K562 (cell line): ENCODE data around the gene ECHDC3. TPM values are rescaled to one million over a fixed set of nuclear protein-coding genes. Genes with fewer than 3 reads are reported as not detected.

Source experiments
- ATAC-seq: fragments of 200-7000 bp; cut with Tn5 transposase; 3 replicates; pipeline ENCODE4 v1.9.1; 2020; ENCODE audit warnings: moderate library complexity
- BruUV-seq: library from RNA; stranded (reverse); fragments of 400-500 nt; replicated peaks from 2 replicates; lab custom pipeline; 2021; lab: Mats Ljungman, UMichigan
- CTCF ChIA-PET: fragments of 300-600 bp; formaldehyde crosslinking; extraction: SDS; loops from one replicate; lab custom pipeline; 2021; ENCODE audit warnings: low intra/inter-chr PET ratio; lab: Yijun Ruan, JAX
- POLR2A ChIA-PET: fragments of 300-600, 350-650 bp; sonication (Branson Sonifier 250); formaldehyde crosslinking; extraction: SDS; loops from one replicate; lab custom pipeline; 2021; ENCODE audit warnings: antibody characterized with exemption, inconsistent platforms; lab: Yijun Ruan, JAX
- DNase-seq, 4 experiments: peaks; one replicate each; pipeline versions ENCODE4 v3.0.0 to v3.0.0-alpha.2; 2011 to 2018; ENCODE audit warnings: low spot score in 3 of 4, mixed read lengths in 3 of 4; ENCODE audit errors: extremely low read depth in 1 of 4
- FAIRE-seq: peaks from 2 replicates; lab custom pipeline; 2011; peaks lifted over from hg19 to GRCh38; lab: Jason Lieb, UNC
- H2AFZ ChIP-seq: 2 replicates; pipeline ENCODE4 v1.6.0; 2011; ENCODE audit warnings: low read depth, low read length, control low read depth, inconsistent platforms
- H3K27ac ChIP-seq: fragments of 200-600 bp; 3 replicates; pipeline ENCODE4 v1.8.0; 2011; ENCODE audit warnings: low read depth, mild to moderate bottlenecking, control low read depth, inconsistent platforms, low read length, moderate library complexity, mixed read lengths; ENCODE audit errors: extremely low read depth
- H3K27me3 ChIP-seq, 2 experiments: fragments of 300-600 bp in 1 of 2; 2 replicates in 1 of 2; 3 replicates in 1 of 2; pipeline versions ENCODE4 v1.6.0 to v1.8.0; 2011; ENCODE audit warnings: inconsistent platforms in 2 of 2, low read length in 2 of 2, mild to moderate bottlenecking in 1 of 2, mixed read lengths in 1 of 2, moderate library complexity in 1 of 2; ENCODE audit not compliant: control insufficient read depth in 2 of 2, insufficient read depth in 2 of 2
- H3K36me3 ChIP-seq: fragments of 300-600 bp; 3 replicates; pipeline ENCODE4 v1.8.0; 2011; ENCODE audit warnings: mild to moderate bottlenecking, low read length, inconsistent platforms; ENCODE audit not compliant: control insufficient read depth, insufficient read depth
- H3K4me1 ChIP-seq, 2 experiments: fragments of 200-600 bp in 1 of 2; replicated peaks in 1 of 2; 2 replicates in 1 of 2; 3 replicates in 1 of 2; pipeline versions ENCODE4 v1.5.1 to v1.8.0; 2011; ENCODE audit warnings: inconsistent platforms in 2 of 2, low read length in 2 of 2, mild to moderate bottlenecking in 1 of 2, mixed read lengths in 1 of 2, moderate library complexity in 1 of 2; ENCODE audit not compliant: control insufficient read depth in 2 of 2, insufficient read depth in 2 of 2
- H3K4me2 ChIP-seq: 2 replicates; pipeline ENCODE4 v1.6.1; 2011; ENCODE audit warnings: low read length, control low read depth, inconsistent platforms, mixed read lengths; ENCODE audit not compliant: insufficient read depth
- H3K4me3 ChIP-seq: fragments of 200-600 bp; sonication (generic), shearing (Covaris generic); 2 replicates; pipeline ENCODE4 v1.5.1; 2016; ENCODE audit warnings: control low read depth, inconsistent platforms
- H3K79me2 ChIP-seq: fragments of 200-600 bp; 3 replicates; pipeline ENCODE4 v1.8.0; 2011; ENCODE audit warnings: low read length, inconsistent platforms; ENCODE audit not compliant: control insufficient read depth, insufficient read depth
- H3K9ac ChIP-seq, 2 experiments: 2 replicates each; pipeline versions ENCODE4 v1.6.0 to v1.6.1; 2011; ENCODE audit warnings: low read depth in 2 of 2, low read length in 2 of 2, control low read depth in 1 of 2, inconsistent platforms in 1 of 2, mild to moderate bottlenecking in 1 of 2, mixed read lengths in 1 of 2; ENCODE audit not compliant: insufficient read depth in 1 of 2
- H3K9me1 ChIP-seq: one replicate; pipeline ENCODE4 v1.6.0; 2011; ENCODE audit warnings: inconsistent platforms, mild to moderate bottlenecking, low read length, moderate library complexity; ENCODE audit not compliant: control insufficient read depth, insufficient read depth
- H3K9me3 ChIP-seq: replicated peaks from 2 replicates; pipeline ENCODE4 v1.5.1; 2011; ENCODE audit warnings: low read depth, low read length, inconsistent platforms; ENCODE audit not compliant: control insufficient read depth, insufficient read depth
- H4K20me1 ChIP-seq: replicated peaks from 2 replicates; pipeline ENCODE4 v1.6.1; 2011; ENCODE audit warnings: low read length, inconsistent platforms, mixed read lengths; ENCODE audit not compliant: control insufficient read depth, insufficient read depth
- FIP1L1 ChIP-seq: fragments of 200-400 bp; formaldehyde crosslinking; IDR thresholded peaks from 2 replicates; pipeline ENCODE4 v1.6.1; 2018; ENCODE audit warnings: mild to moderate bottlenecking, low read depth, low read length; ENCODE audit not compliant: poor library complexity, severe bottlenecking
- HDAC6 ChIP-seq: IDR thresholded peaks from 2 replicates; pipeline ENCODE4 v1.6.1; 2012; ENCODE audit warnings: low read depth, mild to moderate bottlenecking, control low read depth, inconsistent platforms, low read length, moderate library complexity
- MYBL2 ChIP-seq, 2 experiments: fragments of 450-650 bp in 1 of 2; sonication (generic) in 1 of 2; formaldehyde crosslinking in 1 of 2; IDR thresholded peaks; 2 replicates each; pipeline versions ENCODE4 v1.6.1 to v1.8.1; 2017 to 2022; ENCODE audit warnings: borderline replicate concordance in 1 of 2, inconsistent platforms in 1 of 2, low read depth in 1 of 2, mild to moderate bottlenecking in 1 of 2, missing genetic modification reagents in 1 of 2, moderate library complexity in 1 of 2
- SMARCB1 ChIP-seq: IDR thresholded peaks from 2 replicates; pipeline ENCODE4 v1.6.1; 2011; ENCODE audit warnings: improper control_type of control experiment, low read depth; ENCODE audit not compliant: insufficient read length
- SP2 ChIP-seq: IDR thresholded peaks from 2 replicates; pipeline ENCODE4 v1.6.1; 2011; ENCODE audit warnings: mild to moderate bottlenecking, low read depth, low read length, moderate library complexity; ENCODE audit not compliant: poor library complexity, severe bottlenecking; ENCODE audit errors: extremely low read depth
- YY1 ChIP-seq, 3 experiments: IDR thresholded peaks; 2 replicates each; pipeline ENCODE4 v1.6.1; 2011; ENCODE audit warnings: low read length in 2 of 3, mild to moderate bottlenecking in 2 of 3, moderate library complexity in 2 of 3, borderline replicate concordance in 1 of 3, control low read depth in 1 of 3, low read depth in 1 of 3; ENCODE audit not compliant: insufficient read depth in 3 of 3, insufficient replicate concordance in 2 of 3, control insufficient read depth in 1 of 3, insufficient read length in 1 of 3; ENCODE audit errors: extremely low read depth in 1 of 3
- ZBED1 ChIP-seq: IDR thresholded peaks from 2 replicates; pipeline ENCODE4 v1.6.1; 2014
- ZNF384 ChIP-seq: IDR thresholded peaks from 2 replicates; pipeline ENCODE4 v1.6.1; 2012; ENCODE audit warnings: low read depth, low read length, improper control_type of control experiment
- WGBS: fragments of 100-300 bp; shearing (Covaris generic); methylation state at CpG from one replicate; pipeline ENCODE4 v1.1.6; 2016; ENCODE audit warnings: low coverage, mixed read lengths; ENCODE audit not compliant: insufficient coverage; ENCODE audit errors: missing lambda C conversion rate; 5-methylcytosine and 5-hydroxymethylcytosine counted together
- in situ Hi-C: fragments of 300-500 bp; cut with MboI; formaldehyde crosslinking; loops from 4 replicates; pipeline ENCODE4 v1.15.0; 2018; ENCODE audit warnings: inconsistent platforms, mixed read lengths
- intact Hi-C: fragments of 100-400 bp; cut with micrococcal nuclease; formaldehyde crosslinking; loops from 2 replicates; pipeline ENCODE4 v1.14.2; 2022
- polyA plus RNA-seq, 8 experiments: library from polyadenylated mRNA; depleted of rRNA in 4 of 8; stranded (reverse) in 5 of 8; unstranded in 3 of 8; fragments of >200 nt; fragmentation: Nextera tagmentation in 2 of 8; fragmentation: Illumina TruSeq in 1 of 8; extraction: Ambion mirVana in 2 of 8; extraction: Trizol in 1 of 8; gene quantifications; 2 replicates each; pipeline versions ENCODE4 v1.2.1 to v1.2.3, GENCODE V29; 2011 to 2014; ENCODE audit warnings: inconsistent platforms in 1 of 8, missing spikeins in 1 of 8
- total RNA-seq, 7 experiments: library from RNA; depleted of rRNA in 6 of 7; stranded (reverse); fragments of >200 nt in 6 of 7; fragmentation: Illumina TruSeq in 2 of 7; extraction: Trizol in 2 of 7; gene quantifications; 2 replicates each; pipeline versions ENCODE4 v1.2.1 to v1.2.3, GENCODE V29; 2011 to 2021; ENCODE audit warnings: low replicate concordance in 1 of 7

The ECHDC3 gene
- total and polyA plus RNA-seq, 9 of the 15 experiments (the other 6 are each of a cell fraction or from before 2014, with no cell fraction given): 0.53 to 21.9 (median 15.7) TPM

GRCh38 chr10:11761431-11761830, 19.2 kb downstream of the ECHDC3 start:
- Histone ChIP-seq H3K9me3 (no peaks in the 10 kb centered on the region), H3K9me1 (no peaks in the 10 kb centered on the region), H3K4me3 (no peak overlapping the region), H3K27me3 (no peaks in the 10 kb centered on the region), H3K4me1 (peaks cover 7 to 8% of the 10 kb centered on the region in 2 experiments; a peak in 4 of 5 replicates), H4K20me1 (peaks cover 12% of the 10 kb centered on the region), H3K4me2 (no peak overlapping the region)
- in situ Hi-C loops: loop anchor here (25.0 kb wide), 1 partner anchor 849 kb away; no protein-coding TSS in a partner anchor
- POLR2A ChIA-PET: no interaction called here
- CTCF ChIA-PET: no interaction called here
- BruUV-seq: no TSS peak
- TF ChIP-seq SMARCB1 (no peak), ZBED1 (no peak), ZNF384 (no peak), FIP1L1 (no peak), MYBL2 (IDR thresholded peaks at IDR 0.05; ENCODE audit: low read depth) (no peak), MYBL2 (CRISPR knock-in tag; IDR thresholded peaks at IDR 0.05; ENCODE audit: borderline replicate concordance) (no peak), HDAC6 (no peak), SP2 (no peak), YY1 (IDR thresholded peaks at IDR 0.05; ENCODE audit: borderline replicate concordance in 1 of 3, control insufficient read depth in 1 of 3, extremely low read depth in 1 of 3, insufficient read depth in 3 of 3, insufficient read length in 1 of 3, insufficient replicate concordance in 2 of 3, low read depth in 1 of 3, low read length in 2 of 3) (peak in 1 of 3 experiments; percentile 35)
- TF ChIP-seq, all 486 proteins: peak for 1
- H3K9ac ChIP-seq: no peak overlapping the region
- H2AFZ ChIP-seq: no peak overlapping the region
- no peaks in the 10 kb centered on the region for H3K36me3 ChIP-seq
- no peaks in the 10 kb centered on the region for H3K79me2 ChIP-seq
- ATAC-seq (no peak), DNase-seq (no peak), FAIRE-seq (no peak)
- H3K27ac ChIP-seq: no peak overlapping the region
- 68% methylated on average over 6 of the region's 6 CpGs for WGBS
- intact Hi-C loops: no loop called here
